Measurements from ENCODE around the gene SORCS3.

GRCh38 chr10:104622175-104622574 is 18.9 kb upstream of the SORCS3 start:
- TF ChIP-seq CTCF (IDR thresholded peaks at IDR 0.05) = no peak
- no peak for TF ChIP-seq EZH2 (IDR thresholded peaks at IDR 0.05; ENCODE audit: borderline replicate concordance, insufficient read depth, low read depth, low read length, poor library complexity, severe bottlenecking)

Data from B cell (primary cell).